ENCODE results near the gene GSTT2B.
"Not testable (repeated sequence)": the region's sequence is repeated elsewhere in the genome, so short reads cannot be mapped to it uniquely, and the experiment has no call there.

GSTT2B gene

DNA sequence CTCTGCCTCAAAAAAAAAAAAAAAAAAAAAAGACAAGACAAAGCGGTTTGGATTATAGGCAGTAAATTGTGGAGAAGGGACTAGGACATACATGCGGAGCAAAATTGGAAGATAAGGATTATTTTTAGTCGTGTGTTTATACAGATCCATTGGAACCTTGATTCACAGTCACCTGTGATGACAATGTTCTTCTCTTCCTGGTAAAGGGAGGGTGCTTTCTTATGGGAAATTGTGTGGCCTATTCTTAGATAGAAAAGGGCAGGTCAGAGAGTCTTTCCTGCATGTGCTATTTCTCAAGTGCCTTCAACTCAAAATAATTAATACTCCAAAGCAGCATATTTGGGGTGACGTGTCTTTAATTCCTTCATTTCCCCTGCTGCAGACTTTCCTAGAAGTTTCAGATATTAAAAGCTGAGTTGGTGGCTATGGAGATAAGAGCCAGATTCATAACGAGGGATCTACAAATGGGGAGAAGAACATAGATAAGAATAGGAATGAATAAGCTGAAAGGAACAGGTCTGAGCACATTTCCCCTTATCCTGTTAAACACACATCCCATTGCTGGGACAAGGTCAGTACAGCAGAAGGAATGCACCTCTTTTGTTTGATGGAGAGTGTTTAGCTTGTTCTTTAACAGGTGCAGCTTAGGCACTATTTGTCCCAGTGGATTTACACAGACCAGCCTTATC is 22.5 kb downstream of the GSTT2B start:
- no peak for FAIRE-seq

DNA sequence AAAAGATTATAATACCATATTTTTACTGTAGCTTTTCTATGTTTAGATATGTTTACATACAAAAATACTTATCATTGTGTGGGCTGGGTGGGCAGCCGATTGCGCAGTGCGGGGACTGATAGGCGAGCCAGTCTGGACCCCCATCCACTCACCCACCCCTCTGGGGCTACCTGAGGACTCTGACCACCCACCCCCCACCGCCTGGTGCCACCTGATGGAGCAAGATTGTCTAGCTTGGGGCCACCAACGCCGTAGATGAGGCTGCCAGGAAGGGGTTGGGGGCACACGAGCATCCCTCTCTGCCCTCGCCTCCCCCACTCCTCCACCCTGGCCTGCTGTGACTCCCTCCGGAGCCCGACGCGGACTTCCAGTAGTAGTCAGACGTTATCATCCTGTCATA is 34.4 kb downstream of the GSTT2B start:
- FAIRE-seq, result no peak

DNA sequence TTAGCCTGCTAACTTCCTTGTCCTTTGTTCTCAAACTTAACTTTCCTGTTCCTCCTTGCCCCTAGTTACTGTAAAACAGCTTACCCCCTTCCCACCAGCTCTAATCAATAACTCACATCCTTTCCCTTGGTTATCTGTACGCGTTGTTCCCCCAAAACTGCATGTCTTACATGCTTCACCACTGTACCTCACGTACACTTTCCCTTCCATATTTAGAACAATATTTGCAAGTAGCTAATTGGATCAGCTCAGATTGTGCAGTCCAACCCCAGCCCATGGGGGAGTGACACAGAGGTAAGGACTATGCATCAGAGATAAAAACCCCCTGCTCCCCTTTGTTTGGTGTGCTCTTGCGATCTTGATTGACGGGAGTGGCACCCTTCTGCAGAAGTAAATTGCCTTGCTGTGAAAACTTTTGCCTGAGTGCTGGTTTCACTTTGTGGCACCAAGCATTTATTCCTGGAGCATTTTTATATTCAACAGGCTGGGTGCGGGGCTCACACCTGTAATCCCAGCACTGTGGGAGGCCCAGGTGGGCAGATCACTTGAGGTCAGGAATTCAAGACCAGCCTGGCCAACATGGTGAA is 35.9 kb downstream of the GSTT2B start:
- no peak for FAIRE-seq

DNA sequence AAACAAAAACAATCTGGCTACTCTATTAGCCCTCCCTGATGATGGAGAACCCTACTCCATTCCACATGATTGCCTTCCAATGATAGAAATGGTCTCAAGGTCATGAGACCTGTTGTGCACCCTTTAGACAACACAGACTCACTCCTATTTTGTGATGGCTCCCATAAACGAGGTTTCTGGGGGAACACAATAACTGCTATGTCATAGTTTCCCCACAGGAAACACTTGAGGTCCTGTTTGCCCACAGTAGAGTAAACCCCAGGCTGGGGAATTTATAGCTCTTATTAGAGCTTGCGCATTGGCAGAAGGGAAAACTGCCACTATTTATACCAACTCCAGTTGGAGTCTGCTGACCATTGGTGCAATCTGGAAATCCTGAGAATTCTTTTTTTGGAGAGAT is 38.1 kb downstream of the GSTT2B start:
- FAIRE-seq, result no peak

DNA sequence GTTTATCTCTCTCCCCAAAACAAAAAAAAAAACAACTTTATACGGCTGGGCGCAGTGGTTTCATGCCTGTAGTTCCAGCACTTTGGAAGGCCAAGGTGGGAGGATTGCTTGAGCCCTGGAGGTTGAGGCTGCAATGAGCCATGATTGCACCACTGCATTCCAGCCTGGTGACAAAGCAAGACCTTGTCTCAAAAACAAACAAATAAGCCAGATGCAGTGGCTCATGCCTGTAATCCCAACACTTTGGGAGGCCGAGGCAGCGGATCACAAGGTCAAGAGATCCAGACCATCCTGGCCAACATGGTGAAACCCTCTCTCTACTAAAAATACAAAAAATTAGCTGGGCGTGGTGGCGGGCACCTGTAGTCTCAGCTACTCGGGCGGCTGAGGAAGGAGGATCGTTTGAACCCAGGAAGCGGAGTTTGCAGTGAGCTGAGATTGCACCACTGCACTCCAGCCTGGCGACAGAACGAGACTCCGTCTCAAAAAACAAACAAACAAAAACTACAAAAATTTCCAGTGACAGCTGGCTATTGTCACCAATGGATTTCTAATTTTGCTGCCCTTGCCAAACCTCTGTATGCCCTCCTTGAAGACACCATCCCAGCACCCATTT is 39.3 kb downstream of the GSTT2B start:
- not testable (repeated sequence) for FAIRE-seq

DNA sequence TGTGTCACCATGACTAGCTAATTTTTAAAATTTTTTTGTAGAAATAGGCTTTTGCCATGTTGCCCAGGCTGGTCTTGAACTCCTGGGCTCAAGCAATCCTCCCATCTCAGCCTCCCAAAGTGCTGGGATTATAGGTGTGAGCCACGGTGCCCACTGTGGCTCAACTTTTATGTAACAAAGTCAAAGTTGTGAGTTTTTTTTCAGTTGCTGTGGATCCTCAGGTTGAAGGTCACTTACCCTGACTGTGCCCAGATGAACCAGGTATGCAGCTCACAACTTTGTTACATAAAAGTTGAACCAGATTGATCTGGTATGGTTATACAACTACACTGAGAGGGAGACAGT is 40.8 kb downstream of the GSTT2B start:
- FAIRE-seq, result not testable (repeated sequence)

DNA sequence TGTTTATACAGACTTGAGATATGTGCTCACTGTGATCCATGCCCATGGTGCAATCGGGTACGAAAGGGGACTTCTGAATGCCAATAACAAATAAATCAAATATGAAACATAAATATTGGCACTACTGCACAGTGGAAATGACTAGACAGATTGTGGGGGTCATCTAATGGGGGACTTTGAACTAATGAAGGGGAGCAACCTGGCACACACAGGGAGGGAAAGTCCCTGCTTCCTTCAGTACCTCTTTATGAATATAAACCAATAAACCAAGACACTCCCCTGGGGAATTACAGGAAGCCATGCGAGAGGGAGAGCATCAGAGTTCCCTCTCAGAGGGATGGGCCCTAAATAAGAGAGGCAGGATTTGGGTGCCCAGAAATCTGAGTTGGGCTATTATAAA is 45.7 kb downstream of the GSTT2B start:
- no peak for FAIRE-seq

DNA sequence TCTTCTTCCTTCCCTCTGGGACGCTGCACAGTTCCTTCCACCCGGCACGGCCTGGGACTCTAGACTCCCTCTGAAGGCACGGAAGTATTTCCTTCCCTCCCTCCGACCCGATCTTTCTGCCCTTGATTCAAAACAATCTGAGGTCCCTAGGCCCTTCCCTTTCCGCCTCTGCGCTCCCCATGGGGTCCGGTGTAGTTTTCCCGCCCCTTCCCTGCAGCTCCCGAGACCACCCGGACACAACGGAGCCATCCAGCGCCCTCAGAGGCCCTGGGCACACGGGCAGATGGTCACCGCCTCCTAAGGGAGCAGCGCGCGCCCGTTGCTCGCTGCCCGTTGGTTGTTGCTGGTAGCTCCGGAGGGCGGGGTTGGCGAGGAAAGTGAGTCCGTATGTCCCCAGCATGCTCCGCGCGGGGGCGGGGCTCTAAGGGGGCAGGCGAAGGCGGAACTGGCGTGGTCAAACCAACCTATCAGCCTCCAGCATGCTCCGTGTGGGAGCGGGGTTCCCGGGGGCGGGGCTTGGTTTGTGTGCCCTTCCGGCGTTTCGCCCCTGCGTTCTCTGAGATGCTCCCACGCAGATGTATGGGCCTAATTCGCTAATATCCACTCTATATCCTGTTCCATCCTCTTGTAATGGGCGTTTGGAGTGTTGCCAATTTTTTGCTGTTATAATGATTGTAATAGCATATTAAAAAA is 47.2 kb downstream of the GSTT2B start:
- FAIRE-seq, result no peak

DNA sequence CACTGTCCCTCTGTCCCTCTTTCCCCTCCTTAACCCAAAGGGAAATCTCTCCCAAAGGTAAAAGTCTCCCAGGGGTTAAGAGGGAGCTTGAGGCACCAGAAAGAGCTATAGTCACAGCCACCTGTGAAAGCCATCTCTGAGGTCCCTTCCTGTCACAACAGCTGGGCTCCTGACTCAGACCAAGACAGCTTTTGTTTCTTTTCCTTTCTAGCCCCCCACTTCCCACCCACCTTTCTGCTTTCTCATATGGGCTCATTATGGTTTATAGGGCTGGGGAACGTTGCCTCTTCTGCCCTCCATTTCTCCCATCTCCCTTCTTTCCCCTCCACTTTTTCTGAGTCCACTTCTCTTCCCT is 47.7 kb downstream of the GSTT2B start:
- no peak for FAIRE-seq

DNA sequence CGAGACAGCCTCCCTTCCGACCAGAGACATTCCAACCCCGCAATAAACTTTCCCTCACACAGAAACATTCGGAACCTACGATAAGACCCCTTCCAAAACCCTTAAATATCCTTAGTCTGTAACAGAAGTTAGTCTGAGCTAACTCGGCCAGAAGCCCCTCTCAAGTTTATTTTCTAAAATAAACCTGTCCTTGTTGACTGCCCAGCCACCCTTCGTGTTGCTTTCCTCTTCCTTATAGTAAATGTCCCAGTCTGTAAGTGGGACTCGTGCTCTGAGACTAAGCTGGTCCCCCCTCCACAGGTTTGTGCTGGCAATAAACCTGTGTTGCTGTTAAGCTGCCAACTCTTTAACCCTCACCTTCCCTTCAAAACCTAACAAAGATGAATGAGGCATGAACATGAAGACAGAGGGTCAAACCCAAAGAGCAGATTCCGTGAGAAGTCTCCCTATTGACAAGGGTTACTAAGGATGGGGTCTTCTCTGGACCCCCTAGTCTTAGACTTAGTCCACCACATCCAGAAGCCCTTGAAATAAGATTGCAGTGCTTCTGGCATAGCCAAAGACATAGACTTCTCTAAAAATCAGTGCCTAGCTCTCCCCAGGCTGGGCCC is 48.6 kb downstream of the GSTT2B start:
- FAIRE-seq, result no peak

DNA sequence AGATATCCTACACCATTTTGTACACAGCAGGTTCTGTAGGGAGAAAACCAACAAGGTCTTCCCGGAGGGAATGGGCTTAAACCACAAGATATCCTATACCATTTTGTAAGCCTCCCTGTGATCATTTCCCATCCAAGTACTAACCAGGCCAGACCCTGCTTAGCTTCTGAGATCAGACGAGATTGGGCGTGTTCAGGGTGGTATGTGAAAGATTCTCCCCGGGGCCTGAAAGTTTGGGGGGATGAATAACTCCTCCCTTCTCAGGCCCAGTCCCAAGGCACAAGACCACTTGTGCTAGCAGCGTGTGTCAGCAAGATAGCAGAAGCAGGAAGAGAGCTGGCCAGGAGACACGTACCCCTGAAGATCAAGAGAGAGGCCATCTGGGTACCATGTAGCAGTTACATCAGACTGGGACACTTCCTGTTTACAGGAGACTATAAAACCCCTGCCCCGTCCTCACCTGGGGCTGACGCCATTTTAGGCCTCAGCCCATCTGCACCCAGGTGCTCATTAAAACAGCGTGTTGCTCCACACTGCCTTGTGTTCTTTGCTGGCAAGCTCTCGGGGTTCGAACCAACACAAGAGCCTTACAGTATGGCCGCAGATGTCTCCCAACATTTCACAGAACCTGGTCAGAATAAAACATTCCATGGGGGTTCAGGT is 49.5 kb downstream of the GSTT2B start:
- FAIRE-seq, result no peak

DNA sequence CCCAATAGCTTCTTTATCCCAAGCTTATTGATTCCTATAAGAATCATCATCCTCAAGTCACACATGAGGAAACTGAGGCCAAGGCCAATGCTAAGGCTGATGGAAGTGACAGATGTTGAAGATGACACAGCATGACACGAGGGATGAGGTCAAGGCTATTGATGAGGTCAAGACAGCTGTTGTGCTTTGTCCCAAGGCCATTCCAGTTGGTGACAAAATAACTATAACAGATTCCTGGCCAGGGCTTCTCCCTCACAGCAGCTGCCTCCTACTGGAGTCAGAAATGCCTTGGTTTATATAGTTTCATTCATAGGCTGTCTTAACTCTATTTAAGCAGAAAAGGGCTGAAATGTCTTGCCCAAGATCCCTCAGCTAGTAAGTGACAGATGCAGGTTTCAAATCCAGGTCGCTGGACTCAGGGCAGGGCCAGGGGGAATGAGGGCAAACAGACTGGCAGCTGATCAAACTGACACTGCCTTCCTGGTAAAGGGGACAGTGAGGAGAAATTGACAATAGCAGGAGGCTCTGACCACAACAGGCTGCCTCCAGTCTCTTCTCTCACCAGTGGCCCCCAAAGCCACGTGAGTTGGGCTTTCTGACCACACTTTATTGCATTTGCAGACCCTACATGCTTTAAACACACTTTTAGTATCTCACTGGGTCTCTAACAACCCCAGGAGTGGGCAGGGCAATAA is 50.4 kb downstream of the GSTT2B start:
- no peak for FAIRE-seq

DNA sequence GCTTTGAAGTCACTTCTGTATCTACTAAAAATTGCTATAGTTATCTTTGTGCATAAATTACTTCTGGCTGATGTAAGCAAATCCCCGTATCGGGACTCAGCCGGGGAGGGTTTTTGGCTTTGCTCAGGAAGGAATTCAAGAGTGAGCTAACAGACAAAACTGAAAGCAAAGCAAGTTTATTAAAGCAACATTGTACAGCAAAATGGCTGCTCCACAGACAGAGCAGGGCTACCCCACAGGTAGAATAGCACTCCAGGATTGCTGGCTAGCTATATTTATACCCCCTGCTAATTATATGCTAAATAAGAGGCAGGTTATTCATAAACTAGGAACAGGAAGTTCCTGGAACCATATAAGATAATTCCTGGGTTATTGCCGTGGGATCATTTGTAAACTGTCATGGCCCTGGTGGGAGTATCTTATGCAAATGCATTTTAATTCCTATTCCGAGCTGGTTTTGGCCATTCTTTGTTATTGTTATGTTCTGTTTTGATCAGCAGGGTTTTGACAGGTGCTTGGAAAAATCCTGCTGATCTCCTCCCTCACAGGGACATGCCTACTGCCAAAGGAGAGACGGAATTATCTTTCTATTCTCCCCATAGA is 51.6 kb downstream of the GSTT2B start:
- FAIRE-seq, result no peak

DNA sequence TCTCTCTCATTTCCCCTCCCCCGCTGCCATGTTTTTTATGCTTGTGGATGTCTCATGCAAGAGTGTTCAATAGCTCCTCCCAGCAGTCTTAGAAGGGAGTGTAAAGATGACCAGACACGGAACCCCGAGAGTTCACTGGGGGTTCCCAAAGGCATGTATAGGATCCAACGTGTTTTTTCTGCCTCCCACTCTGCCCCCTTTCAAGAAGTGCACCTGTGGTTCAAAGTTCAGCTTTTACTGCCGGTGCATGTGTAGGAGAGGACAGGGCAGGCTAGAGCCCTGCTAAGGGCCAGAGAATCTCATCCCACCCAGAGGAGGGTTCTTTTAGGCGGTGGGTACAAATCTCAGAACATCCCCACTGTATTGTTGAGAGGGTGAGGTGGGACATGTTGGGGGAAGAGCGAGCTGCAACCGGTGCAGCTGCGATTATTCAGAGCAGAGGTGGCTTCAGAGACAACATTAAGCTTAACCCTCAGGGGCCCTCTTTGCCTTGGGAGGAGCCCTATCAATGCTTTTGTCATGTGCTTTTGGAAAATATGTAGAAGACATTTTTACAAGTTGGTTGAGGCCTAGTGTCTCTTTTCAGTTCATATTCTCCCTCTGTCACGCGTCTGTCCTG is 52.3 kb downstream of the GSTT2B start:
- FAIRE-seq, result no peak

DNA sequence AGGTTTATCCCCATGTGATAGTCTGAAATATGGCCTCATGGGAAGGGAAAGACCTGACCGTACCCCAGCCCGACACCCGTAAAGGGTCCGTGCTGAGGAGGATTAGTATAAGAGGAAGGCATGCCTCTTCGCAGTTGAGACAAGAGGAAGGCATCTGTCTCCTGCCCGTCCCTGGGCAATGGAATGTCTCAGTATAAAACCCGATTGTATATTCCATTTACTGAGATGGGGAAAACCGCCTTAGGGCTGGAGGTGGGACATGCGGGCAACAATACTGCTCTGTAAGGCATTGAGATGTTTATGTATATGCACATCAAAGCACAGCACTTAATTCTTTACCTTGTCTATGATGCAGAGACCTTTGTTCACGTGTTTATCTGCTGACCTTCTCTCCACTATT is 53.6 kb downstream of the GSTT2B start:
- not testable (repeated sequence) for FAIRE-seq

All from G401.6 (cell line).